ENCODE data around the gene BANF2. TPM values are rescaled to one million over a fixed set of nuclear protein-coding genes. Genes with fewer than 3 reads are reported as not detected.

BANF2 gene
- polyA plus RNA-seq, 1 donor from 2014 or later, result not detected

DNA sequence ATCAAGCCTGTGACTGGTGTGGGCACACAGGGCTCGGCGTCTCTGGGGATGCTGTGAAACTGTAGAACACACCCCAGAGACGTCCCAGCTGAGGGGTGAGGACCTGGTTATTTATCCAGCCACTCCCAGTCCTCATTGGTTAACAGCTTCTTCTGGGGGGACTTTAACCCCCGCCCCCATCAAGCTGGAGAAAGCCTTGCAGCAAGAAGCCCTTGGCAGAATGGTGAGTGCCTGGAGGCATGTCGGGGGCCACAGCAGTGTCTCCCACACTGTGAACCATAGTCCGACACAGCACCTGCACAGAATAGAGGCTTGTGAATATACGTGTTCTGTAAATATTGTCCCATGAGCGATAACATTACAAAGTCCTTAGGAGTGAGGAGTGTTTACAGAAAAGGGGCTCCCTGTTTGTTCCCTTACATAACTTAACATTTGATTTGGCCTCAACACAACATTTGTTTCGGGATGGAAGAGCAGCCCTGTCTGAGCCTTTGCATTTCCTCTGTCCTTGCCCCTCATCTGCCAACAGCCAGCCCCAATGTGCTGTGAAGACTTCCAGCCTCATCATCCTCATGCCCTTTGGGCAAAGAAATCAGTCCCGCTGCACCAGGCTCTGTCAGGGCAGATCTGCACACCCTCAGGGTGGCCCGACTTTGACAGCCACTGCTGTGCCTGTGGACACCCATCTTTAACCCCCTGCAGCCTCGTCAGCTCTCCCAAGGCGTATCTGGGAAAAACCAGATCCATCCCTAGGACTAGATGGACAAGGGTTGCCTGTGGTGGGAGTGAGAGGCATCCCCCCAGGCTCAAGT, 15.5 kb upstream of the BANF2 start:
- Mint-ChIP-seq H3K36me3 (no peaks in the 10 kb centered on the region), H3K27me3 (peaks cover 18% of the 10 kb centered on the region), H3K4me1 (peaks cover 2 to 9% (median 6%) of the 10 kb centered on the region in 3 donors), H3K9me3 (peaks cover 0 to 9% (median 3%) of the 10 kb centered on the region in 3 donors), H3K27ac (peak overlapping the region in 1 of 3 donors; percentile 46), H3K4me3 (peak overlapping the region in 2 of 4 donors; percentile 35 to 86)

DNA sequence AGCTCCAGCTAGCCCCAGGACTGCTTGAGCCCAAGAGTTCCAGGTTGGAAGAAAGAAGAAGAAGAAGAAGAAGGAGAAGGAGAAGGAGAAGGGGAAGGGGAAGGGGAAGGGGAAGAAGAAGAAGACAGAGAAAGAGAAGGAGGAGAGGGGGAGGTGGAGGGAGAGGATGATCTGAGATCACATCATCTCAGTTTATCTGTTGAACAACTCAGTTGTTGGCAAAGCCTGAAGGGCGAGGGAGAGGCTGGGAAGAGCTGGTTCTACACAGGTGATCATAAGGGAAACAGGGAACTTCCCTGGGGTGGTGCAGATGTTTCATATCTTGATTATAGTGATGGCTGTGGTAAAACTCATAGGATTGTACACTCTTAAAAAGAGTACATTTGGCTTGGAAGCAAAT, 14.6 kb upstream of the BANF2 start:
- Mint-ChIP-seq H3K4me1 (peaks cover 2 to 6% (median 6%) of the 10 kb centered on the region in 3 donors), H3K36me3 (no peaks in the 10 kb centered on the region), H3K27ac (no peak overlapping the region), H3K27me3 (peaks cover 18% of the 10 kb centered on the region), H3K4me3 (no peak overlapping the region), H3K9me3 (peaks cover 1 to 9% (median 3%) of the 10 kb centered on the region in 3 donors)

DNA sequence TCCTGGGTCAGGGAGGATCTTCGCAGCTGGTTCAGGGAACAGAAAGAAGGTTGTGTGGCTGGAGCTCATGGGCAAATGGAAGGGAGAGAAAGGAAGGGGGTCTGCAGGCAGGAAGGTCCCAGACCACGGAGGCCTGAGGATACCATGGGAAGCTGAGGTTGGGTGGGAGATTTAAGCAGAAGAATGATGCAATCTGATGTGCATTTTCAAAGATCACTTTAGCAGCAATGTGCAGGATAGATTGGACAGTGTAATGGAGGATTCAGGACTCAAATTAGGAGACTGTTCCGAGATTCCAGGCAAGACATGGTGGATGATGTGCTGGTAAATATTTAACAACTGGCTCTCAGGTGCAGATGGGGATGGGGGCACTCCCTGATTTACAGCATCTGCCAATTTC, 12.0 kb upstream of the BANF2 start:
- H3K4me1 Mint-ChIP-seq, result peaks cover 0 to 2% (median 2%) of the 10 kb centered on the region in 3 donors
- peaks cover 3 to 9% (median 9%) of the 10 kb centered on the region in 3 donors for H3K9me3 Mint-ChIP-seq
- peaks cover 25% of the 10 kb centered on the region for H3K27me3 Mint-ChIP-seq
- H3K4me3 Mint-ChIP-seq, result no peak overlapping the region
- no peaks in the 10 kb centered on the region for H3K36me3 Mint-ChIP-seq
- H3K27ac Mint-ChIP-seq, result no peak overlapping the region

DNA sequence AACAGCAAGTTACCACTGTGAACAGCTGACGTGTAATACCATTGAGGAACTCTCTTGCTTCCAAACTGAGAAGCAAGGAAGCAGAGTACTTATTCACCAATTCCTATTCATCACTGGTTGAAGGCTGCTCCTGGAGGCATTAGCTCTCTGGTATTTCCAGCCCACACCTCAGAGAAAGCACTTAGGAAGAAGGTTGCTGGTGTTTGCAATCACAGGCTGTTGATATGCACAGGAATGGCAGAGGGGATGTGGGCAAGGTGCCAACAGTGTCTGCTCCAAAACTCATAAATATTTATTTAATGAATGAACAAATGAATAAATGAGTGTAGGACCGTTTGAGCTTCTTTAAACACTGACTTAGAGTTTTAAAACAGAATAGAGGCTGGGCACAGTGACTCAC, 10.8 kb upstream of the BANF2 start:
- H3K27ac Mint-ChIP-seq, result no peak overlapping the region
- H3K9me3 Mint-ChIP-seq, result peaks cover 3 to 9% (median 9%) of the 10 kb centered on the region in 3 donors
- no peak overlapping the region for H3K4me3 Mint-ChIP-seq
- H3K36me3 Mint-ChIP-seq, result no peaks in the 10 kb centered on the region
- H3K27me3 Mint-ChIP-seq, result peaks cover 25% of the 10 kb centered on the region
- no peaks in the 10 kb centered on the region for H3K4me1 Mint-ChIP-seq

DNA sequence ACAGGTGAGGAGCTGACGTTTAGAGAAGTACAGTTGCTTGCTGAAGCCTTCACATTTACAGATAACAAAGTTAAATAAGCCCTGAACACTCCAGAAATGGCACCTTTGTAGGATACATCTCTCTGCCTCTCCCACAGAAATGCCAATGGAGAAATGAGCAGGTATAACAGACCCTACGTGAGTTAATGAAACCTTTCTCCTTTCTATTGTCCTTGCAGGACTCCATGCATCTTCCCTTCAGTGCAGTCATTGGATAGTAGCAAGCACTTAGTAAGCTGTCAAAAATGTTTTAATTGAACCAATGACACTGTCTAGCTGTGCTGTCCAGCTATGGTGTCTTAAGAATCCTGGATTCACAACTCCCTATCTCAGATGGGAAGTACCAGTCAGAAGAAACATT, 9.6 kb upstream of the BANF2 start:
- H3K9me3 Mint-ChIP-seq, result peaks cover 3 to 9% (median 9%) of the 10 kb centered on the region in 3 donors
- no peaks in the 10 kb centered on the region for H3K36me3 Mint-ChIP-seq
- H3K27ac Mint-ChIP-seq, result no peak overlapping the region
- no peak overlapping the region for H3K4me3 Mint-ChIP-seq
- H3K4me1 Mint-ChIP-seq, result no peaks in the 10 kb centered on the region
- peaks cover 20% of the 10 kb centered on the region for H3K27me3 Mint-ChIP-seq

DNA sequence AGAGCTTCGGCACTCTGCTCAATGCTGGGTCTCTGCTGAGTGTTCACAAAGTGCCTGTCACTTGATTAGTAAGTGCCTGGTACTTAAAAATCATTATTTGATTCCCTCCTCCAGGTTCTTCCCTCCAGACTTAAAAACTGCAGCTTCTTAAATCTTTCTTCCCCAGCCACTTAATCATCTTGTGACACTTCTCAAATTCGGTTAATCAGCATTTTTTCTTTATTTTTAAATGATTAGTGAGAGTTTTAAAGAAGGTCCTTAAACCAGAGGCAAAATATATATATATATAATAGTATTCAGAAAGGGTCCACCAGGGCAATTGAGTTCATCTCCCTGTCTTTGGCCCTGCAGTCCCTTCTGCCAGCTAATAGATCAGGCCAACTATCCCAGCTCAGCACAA, 8.0 kb upstream of the BANF2 start:
- no peak overlapping the region for H3K4me3 Mint-ChIP-seq
- H3K27me3 Mint-ChIP-seq, result peaks cover 16% of the 10 kb centered on the region
- H3K27ac Mint-ChIP-seq, result no peak overlapping the region
- no peaks in the 10 kb centered on the region for H3K4me1 Mint-ChIP-seq
- H3K36me3 Mint-ChIP-seq, result no peaks in the 10 kb centered on the region
- H3K9me3 Mint-ChIP-seq, result peaks cover 2 to 23% (median 4%) of the 10 kb centered on the region in 3 donors

DNA sequence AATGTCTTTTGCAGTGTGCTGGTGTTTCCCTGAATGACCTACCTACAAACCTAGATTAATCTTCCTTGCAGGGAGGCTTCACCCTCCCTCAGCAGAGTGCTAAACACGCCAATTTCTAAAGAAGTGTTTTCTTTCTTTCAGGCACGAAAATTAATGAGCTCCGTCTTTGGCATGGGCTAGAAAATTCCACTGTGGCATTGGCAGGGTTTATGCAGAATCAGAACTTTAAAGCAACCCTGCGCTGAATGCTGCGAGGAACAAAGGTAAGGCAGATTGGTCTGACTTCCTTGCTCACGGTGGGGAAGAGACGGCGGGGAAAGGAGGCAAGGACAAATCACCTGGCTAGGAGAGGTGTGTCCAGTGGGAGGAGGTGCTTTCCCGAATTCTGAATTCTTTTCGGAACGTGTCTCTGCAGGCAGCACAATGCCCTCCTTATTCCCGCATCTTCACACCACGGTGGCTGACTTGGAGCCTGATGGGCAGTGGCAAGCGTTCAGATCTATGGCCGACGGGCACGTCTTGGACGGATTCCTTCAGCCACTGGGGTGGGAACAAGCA, 6.2 kb upstream of the BANF2 start:
- H3K27me3 Mint-ChIP-seq, result peaks cover 9% of the 10 kb centered on the region
- no peak overlapping the region for H3K27ac Mint-ChIP-seq
- H3K9me3 Mint-ChIP-seq, result peaks cover 0 to 23% (median 2%) of the 10 kb centered on the region in 3 donors
- H3K4me3 Mint-ChIP-seq, result no peak overlapping the region
- no peaks in the 10 kb centered on the region for H3K4me1 Mint-ChIP-seq
- H3K36me3 Mint-ChIP-seq, result no peaks in the 10 kb centered on the region

DNA sequence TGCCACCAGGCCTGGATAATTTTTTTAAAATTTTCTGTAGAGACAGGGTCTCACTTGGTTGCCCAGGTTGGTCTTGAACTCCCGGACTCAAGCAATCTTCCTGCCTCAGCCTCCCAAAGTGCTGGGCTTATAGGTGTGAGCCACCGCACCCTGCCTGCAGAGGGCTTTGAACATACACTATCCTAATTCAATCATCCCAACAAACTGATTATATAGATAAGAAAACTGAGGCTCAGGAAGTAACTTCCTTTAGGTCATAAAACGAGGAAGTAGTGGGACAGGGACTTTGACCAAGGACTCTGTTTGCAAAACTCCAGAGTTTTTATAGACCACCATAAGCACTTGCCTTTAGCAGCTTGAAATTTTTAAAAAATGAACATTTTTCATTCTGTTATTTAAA, 5.0 kb upstream of the BANF2 start:
- Mint-ChIP-seq H3K27ac (no peak overlapping the region), H3K9me3 (peaks cover 0 to 23% (median 2%) of the 10 kb centered on the region in 3 donors), H3K4me1 (no peaks in the 10 kb centered on the region), H3K4me3 (no peak overlapping the region), H3K36me3 (no peaks in the 10 kb centered on the region), H3K27me3 (peaks cover 9% of the 10 kb centered on the region)

DNA sequence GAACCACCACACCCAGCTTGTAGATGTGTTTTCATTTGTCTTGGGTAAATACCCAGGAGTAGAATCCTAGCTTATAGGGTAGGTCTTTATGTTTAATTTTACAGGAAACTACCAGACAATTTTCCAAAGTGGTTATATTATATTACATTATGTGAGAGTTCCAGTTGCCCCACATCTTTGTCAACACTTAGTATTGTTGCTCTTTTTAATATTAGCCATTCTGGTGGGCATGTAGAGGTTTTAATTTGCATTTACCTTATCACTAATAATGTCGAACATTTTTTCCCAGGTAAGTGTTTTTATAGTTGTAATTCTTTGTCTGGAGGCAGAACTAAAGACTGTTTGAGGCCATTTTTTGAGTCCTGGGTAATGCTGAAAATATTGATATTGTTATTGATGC, 3.5 kb upstream of the BANF2 start:
- H3K27me3 Mint-ChIP-seq, result peaks cover 6% of the 10 kb centered on the region
- H3K9me3 Mint-ChIP-seq, result peaks cover 0 to 14% (median 2%) of the 10 kb centered on the region in 3 donors
- H3K4me3 Mint-ChIP-seq, result no peak overlapping the region

DNA sequence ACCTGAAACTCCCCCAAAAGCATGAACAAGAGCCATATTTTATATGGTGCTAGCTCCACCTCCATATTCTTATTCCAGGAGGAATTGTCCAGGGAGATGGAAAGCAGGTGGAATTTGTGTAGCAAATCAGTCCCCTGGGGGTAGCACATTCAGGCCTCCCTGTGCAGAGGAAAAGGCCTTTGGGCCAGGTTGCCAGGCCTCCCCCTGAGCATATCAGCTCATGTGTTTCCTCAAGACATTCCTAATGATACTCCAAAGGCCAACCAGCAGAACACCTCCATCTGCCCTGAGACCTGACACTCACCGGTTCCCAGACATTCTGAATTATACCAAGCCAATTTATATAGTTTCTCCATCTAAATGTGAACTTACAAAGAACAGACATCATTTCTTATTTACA, 2.6 kb upstream of the BANF2 start:
- Mint-ChIP-seq H3K36me3 (no peaks in the 10 kb centered on the region), H3K4me1 (no peaks in the 10 kb centered on the region), H3K27ac (no peak overlapping the region), H3K27me3 (peaks cover 2% of the 10 kb centered on the region), H3K9me3 (peaks cover 0 to 14% (median 2%) of the 10 kb centered on the region in 3 donors), H3K4me3 (no peak overlapping the region)

More for the DNA sequence above, 3.5 kb upstream of the BANF2 start:
- Mint-ChIP-seq H3K27ac (no peak overlapping the region), H3K4me1 (no peaks in the 10 kb centered on the region), H3K36me3 (no peaks in the 10 kb centered on the region)

DNA sequence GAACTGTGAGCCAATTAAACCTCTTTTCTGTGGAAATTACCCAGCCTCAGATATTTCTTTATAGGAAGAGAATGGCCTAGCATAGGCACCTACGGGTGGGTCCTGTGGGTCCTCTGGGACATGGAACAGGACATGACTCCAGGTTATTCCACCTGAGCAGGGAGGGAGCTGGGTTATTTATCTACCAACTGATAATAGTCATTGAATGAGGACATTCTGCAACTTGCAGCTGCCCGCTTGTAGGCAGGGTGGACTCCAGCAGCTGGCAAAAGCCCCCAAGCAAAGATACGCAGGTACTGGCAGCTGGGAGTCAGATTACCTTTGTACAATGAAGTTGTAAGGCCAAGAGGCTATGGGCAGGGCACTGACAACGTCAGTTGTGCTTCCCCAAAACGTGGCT, 1.4 kb upstream of the BANF2 start:
- H3K4me1 Mint-ChIP-seq, result no peaks in the 10 kb centered on the region
- no peak overlapping the region for H3K27ac Mint-ChIP-seq
- peaks cover 2% of the 10 kb centered on the region for H3K27me3 Mint-ChIP-seq
- peaks cover 0 to 14% (median 2%) of the 10 kb centered on the region in 3 donors for H3K9me3 Mint-ChIP-seq
- no peak overlapping the region for H3K4me3 Mint-ChIP-seq
- H3K36me3 Mint-ChIP-seq, result no peaks in the 10 kb centered on the region

DNA sequence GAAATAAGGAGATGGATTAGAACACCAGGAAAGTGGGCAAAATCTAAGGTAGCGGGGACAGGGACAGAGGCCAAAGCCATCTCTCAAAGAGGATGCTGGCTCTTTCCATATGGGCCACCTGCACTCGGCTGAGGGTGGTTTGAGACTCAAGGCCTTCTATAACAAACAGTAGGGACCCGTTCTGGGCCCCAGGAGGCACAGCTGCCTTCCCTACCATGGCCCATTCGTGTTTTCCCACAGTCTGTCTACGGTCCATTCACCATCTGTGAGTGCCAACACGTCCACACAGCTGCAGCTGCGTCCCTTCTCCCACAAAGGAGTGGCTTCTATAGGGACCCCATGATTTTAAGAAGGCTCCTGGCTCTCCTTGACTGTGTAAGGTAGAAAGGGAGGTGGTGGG, 871 bp downstream of the BANF2 start:
- H3K27ac Mint-ChIP-seq, result no peak overlapping the region
- H3K27me3 Mint-ChIP-seq, result peaks cover 2% of the 10 kb centered on the region
- no peaks in the 10 kb centered on the region for H3K4me1 Mint-ChIP-seq
- H3K36me3 Mint-ChIP-seq, result no peaks in the 10 kb centered on the region
- peaks cover 0 to 12% (median 3%) of the 10 kb centered on the region in 3 donors for H3K9me3 Mint-ChIP-seq
- H3K4me3 Mint-ChIP-seq, result no peak overlapping the region

DNA sequence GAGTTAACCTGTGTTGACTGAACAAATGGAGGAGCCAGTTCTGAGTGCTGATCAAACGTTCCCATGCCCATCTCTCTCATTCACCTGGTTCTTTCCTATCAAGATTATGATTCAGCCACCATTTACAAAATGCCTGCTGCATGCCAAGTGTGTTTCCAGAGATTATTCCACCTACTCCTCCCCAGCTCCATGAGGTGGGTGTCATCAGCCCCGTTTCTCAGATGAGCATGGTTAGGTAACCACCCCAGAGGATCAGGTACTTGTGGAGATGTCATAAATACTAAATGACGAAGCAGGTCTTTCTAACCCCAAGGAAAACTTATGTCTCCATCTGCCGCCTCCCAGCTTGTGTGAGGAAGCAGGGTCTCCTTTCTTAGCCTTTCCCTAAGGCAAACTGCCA, 2.1 kb downstream of the BANF2 start:
- Mint-ChIP-seq H3K36me3 (no peaks in the 10 kb centered on the region), H3K27ac (no peak overlapping the region), H3K27me3 (peaks cover 2% of the 10 kb centered on the region), H3K4me3 (no peak overlapping the region), H3K9me3 (peaks cover 0 to 1% (median 0%) of the 10 kb centered on the region in 3 donors), H3K4me1 (no peaks in the 10 kb centered on the region)

DNA sequence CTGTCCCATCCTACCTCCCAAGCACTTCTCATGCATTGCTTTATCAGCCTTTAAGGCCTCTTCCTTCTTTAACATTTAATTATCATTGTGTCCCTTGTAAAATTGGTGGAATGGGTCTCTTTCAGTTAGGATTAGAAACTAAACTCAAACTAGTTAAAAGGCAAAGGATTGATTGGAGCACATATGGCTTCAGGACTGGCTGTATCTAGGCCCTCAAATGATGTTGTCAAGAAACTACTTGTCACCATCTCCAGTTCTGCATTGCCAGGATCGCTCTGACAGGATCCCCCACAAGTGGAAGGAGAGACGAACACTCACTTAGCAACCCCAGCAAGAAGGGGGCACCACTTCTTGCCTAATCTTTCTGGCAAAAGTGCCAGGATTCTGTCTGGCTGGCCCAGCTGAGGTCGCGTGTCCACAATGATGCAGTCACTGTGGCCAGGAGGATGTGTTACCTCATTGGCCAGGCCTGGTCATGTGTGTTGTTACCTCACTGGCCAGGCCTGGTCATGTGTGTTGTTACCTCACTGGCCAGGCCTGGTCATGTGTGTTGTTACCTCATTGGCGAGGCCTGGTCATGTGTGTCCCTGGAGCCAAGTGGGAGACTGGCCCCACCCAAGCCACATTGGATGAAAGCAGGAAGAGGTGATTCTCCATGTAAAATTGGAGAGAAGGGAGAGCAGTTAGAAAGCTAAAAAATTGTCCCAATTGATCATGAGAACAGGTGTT, 5.0 kb downstream of the BANF2 start:
- Mint-ChIP-seq H3K36me3 (no peaks in the 10 kb centered on the region), H3K27ac (no peak overlapping the region), H3K4me1 (no peaks in the 10 kb centered on the region), H3K9me3 (peaks cover 0 to 1% (median 0%) of the 10 kb centered on the region in 3 donors), H3K4me3 (no peak overlapping the region), H3K27me3 (peaks cover 1% of the 10 kb centered on the region)

DNA sequence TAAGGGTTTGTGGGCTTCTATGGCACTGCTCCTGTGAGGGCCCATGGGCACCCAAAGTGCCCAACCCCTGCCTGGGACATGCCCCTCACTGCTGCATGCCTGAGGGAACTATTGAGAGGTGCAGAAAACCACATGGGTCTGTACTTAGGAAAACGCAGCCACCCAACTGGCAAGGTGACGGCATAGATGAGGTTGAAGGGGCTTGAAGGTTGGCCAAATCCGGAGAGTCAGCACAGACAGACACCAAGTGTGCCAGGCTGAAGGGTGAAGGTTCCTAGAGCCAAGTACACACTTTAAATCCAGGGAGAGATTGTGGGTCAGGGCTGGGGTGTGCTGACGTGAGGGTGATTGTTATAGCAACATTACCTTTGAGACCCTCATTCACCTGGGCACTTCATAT, 6.2 kb downstream of the BANF2 start:
- Mint-ChIP-seq H3K9me3 (peaks cover 0 to 1% (median 0%) of the 10 kb centered on the region in 3 donors), H3K27ac (no peak overlapping the region), H3K4me1 (no peaks in the 10 kb centered on the region), H3K27me3 (peaks cover 1% of the 10 kb centered on the region), H3K36me3 (no peaks in the 10 kb centered on the region), H3K4me3 (no peak overlapping the region)

Measured in IgD-negative memory B cell (primary cell).